GM19023 (cell line): Measurements from ENCODE around the gene CTIF.

Experiments used
- ATAC-seq: cut with Tn5 transposase; IDR thresholded peaks from one replicate; pipeline ENCODE4 v1.9.1; 2021; ENCODE audit warnings: mild to moderate bottlenecking, moderate library complexity; ENCODE audit not compliant: unreplicated experiment

Gene CTIF

GRCh38 chr18:48826271-48826670, 287.4 kb downstream of the CTIF start:
- ATAC-seq: no peak

GRCh38 chr18:48826806-48827205, 288.0 kb downstream of the CTIF start:
- ATAC-seq: no peak

- ATAC-seq: no peak
These were observed 288.7 kb downstream of the CTIF start for GRCh38 chr18:48827291-48828193.

- ATAC-seq: no peak
These were observed 289.3 kb downstream of the CTIF start for GRCh38 chr18:48828194-48828545.

GRCh38 chr18:48828691-48829442, 290.0 kb downstream of the CTIF start:
- no peak for ATAC-seq

- ATAC-seq: no peak
These were observed 290.8 kb downstream of the CTIF start for GRCh38 chr18:48829443-48830149.

- no peak for ATAC-seq
These were observed 292.4 kb downstream of the CTIF start for GRCh38 chr18:48831113-48831759.

- no peak for ATAC-seq
These were observed 293.0 kb downstream of the CTIF start for GRCh38 chr18:48831802-48832201.

GRCh38 chr18:48832938-48833700, 294.3 kb downstream of the CTIF start:
- ATAC-seq: no peak

GRCh38 chr18:48833701-48834412, 295.0 kb downstream of the CTIF start:
- ATAC-seq: peak; percentile 77

- ATAC-seq: peak; percentile 58
These were observed 295.7 kb downstream of the CTIF start for GRCh38 chr18:48834413-48835031.

- no peak for ATAC-seq
These were observed 296.3 kb downstream of the CTIF start for GRCh38 chr18:48835119-48835518.

- no peak for ATAC-seq
These were observed 296.9 kb downstream of the CTIF start for GRCh38 chr18:48835745-48836170.

GRCh38 chr18:48836231-48836805, 297.5 kb downstream of the CTIF start:
- ATAC-seq: no peak

GRCh38 chr18:48836806-48837615, 298.2 kb downstream of the CTIF start:
- no peak for ATAC-seq

GRCh38 chr18:48837676-48838075, 298.8 kb downstream of the CTIF start:
- ATAC-seq: no peak

- ATAC-seq: no peak
These were observed 299.4 kb downstream of the CTIF start for GRCh38 chr18:48838166-48838775.
